ENCODE results near the gene LMO1. TPM values are rescaled to one million over a fixed set of nuclear protein-coding genes. Genes with fewer than 3 reads are reported as not detected.

Gene LMO1
- polyA plus RNA-seq, 1 of the 3 experiments (the other 2 are of a cell fraction): 0.12 TPM

GRCh38 chr11:8296038-8296649 is 32.5 kb upstream of the LMO1 start:
- Histone ChIP-seq H3K4me1 (ENCODE audit: control insufficient read depth in 1 of 2, insufficient read depth in 2 of 2, low read depth in 1 of 2, low read length in 1 of 2) (peaks cover 0 to 6% of the 10 kb centered on the region in 2 experiments; a peak in 1 of 4 replicates), H3K4me3 (ENCODE audit: low read depth in 2 of 2, low read length in 1 of 2) (no peak overlapping the region), H3F3A (replicated peaks; ENCODE audit: insufficient read depth) (no peaks in the 10 kb centered on the region), H3K27me3 (ENCODE audit: insufficient read depth) (no peaks in the 10 kb centered on the region; the same call in 1 of the 2 replicates), H4K20me1 (ENCODE audit: insufficient read depth) (no peaks in the 10 kb centered on the region), H2AFZ (ENCODE audit: low read depth) (no peak overlapping the region), H3K79me2 (ENCODE audit: insufficient read depth) (no peaks in the 10 kb centered on the region), H3K9ac (no peak overlapping the region), H3K36me3 (replicated peaks in 1 of 2; ENCODE audit: control insufficient read depth in 1 of 2, insufficient read depth in 2 of 2, low read length in 1 of 2) (no peaks in the 10 kb centered on the region), H3K9me2 (no peaks in the 10 kb centered on the region), H3K27ac (ENCODE audit: low read depth in 2 of 2, low read length in 1 of 2) (no peak overlapping the region), H3K4me2 (no peak overlapping the region), H3K9me3 (no peaks in the 10 kb centered on the region)
- CTCF ChIA-PET: interaction anchor here (0.7 to 2.1 kb wide), 4 partner anchors 33 to 271 kb away, joined by 3 to 5 read pairs (median 4); no protein-coding TSS in a partner anchor
- WGBS (ENCODE audit: low lambda C conversion rate): 66% methylated on average over 5 of the region's 5 CpGs
- POLR2A ChIA-PET: no interaction called here
- DNase-seq: no peak
- TF ChIP-seq SMC3 (IDR thresholded peaks at IDR 0.05; ENCODE audit: low read depth, low read length) (no peak), CHD2 (IDR thresholded peaks at IDR 0.05; ENCODE audit: low read length, partially characterized antibody) (no peak), SIN3A (IDR thresholded peaks at IDR 0.05; ENCODE audit: borderline replicate concordance, low read depth, low read length) (no peak), MEF2A (IDR thresholded peaks at IDR 0.05; ENCODE audit: borderline replicate concordance, low read depth) (no peak), ELF1 (IDR thresholded peaks at IDR 0.05) (no peak), YY1 (IDR thresholded peaks at IDR 0.05; ENCODE audit: low read depth) (no peak), NFIC (IDR thresholded peaks at IDR 0.05; ENCODE audit: borderline replicate concordance) (no peak)

GRCh38 chr11:8294251-8294935 is 30.7 kb upstream of the LMO1 start:
- Histone ChIP-seq H3K9ac (no peak overlapping the region), H3K27ac (ENCODE audit: low read depth in 2 of 2, low read length in 1 of 2) (no peak overlapping the region), H3K4me3 (ENCODE audit: low read depth in 2 of 2, low read length in 1 of 2) (no peak overlapping the region), H4K20me1 (ENCODE audit: insufficient read depth) (no peaks in the 10 kb centered on the region), H3K4me1 (ENCODE audit: control insufficient read depth in 1 of 2, insufficient read depth in 2 of 2, low read depth in 1 of 2, low read length in 1 of 2) (peaks cover 0 to 19% of the 10 kb centered on the region in 2 experiments; a peak in 1 of 4 replicates), H2AFZ (ENCODE audit: low read depth) (no peak overlapping the region), H3K9me3 (no peaks in the 10 kb centered on the region), H3K4me2 (no peak overlapping the region), H3F3A (replicated peaks; ENCODE audit: insufficient read depth) (no peaks in the 10 kb centered on the region), H3K27me3 (ENCODE audit: insufficient read depth) (no peaks in the 10 kb centered on the region; the same call in 1 of the 2 replicates), H3K36me3 (replicated peaks in 1 of 2; ENCODE audit: control insufficient read depth in 1 of 2, insufficient read depth in 2 of 2, low read length in 1 of 2) (no peaks in the 10 kb centered on the region), H3K9me2 (no peaks in the 10 kb centered on the region), H3K79me2 (ENCODE audit: insufficient read depth) (no peaks in the 10 kb centered on the region)
- TF ChIP-seq SIN3A (IDR thresholded peaks at IDR 0.05; ENCODE audit: borderline replicate concordance, low read depth, low read length) (no peak), GATA2 (CRISPR knock-in tag; IDR thresholded peaks at IDR 0.05) (no peak), JUND (IDR thresholded peaks at IDR 0.05) (no peak), FOSL2 (IDR thresholded peaks at IDR 0.05; ENCODE audit: borderline replicate concordance, low read depth) (no peak), MAX (IDR thresholded peaks at IDR 0.05; ENCODE audit: low read depth) (no peak), MXI1 (IDR thresholded peaks at IDR 0.05; ENCODE audit: low read depth, low read length) (no peak)
- DNase-seq: no peak
- CTCF ChIA-PET: interaction anchor here (1.1 kb wide), 1 partner anchor 46 kb away, joined by 3 read pairs; no protein-coding TSS in a partner anchor
- 63% methylated on average over 8 of the region's 8 CpGs for WGBS (ENCODE audit: low lambda C conversion rate)
- POLR2A ChIA-PET: no interaction called here
